HepG2 (cell line): ENCODE results near the gene ZPR1. TPM values are rescaled to one million over a fixed set of nuclear protein-coding genes. Genes with fewer than 3 reads are reported as not detected.

Experiments used
- AHR ChIP-seq: IDR thresholded peaks from 2 replicates; pipeline ENCODE4 v1.6.1; 2018; ENCODE audit warnings: missing genetic modification reagents, missing compliant biosample characterization
- CHD2 ChIP-seq: IDR thresholded peaks from 2 replicates; pipeline ENCODE4 v1.6.1; 2011; ENCODE audit warnings: low read depth, low read length, improper control_type of control experiment
- HMG20B ChIP-seq: conservative IDR thresholded peaks from 2 replicates; pipeline ENCODE4 v1.6.1; 2016; ENCODE audit warnings: missing genetic modification reagents, missing compliant biosample characterization
- KDM3A ChIP-seq: IDR thresholded peaks from 2 replicates; pipeline ENCODE4 v1.6.1; 2018; ENCODE audit warnings: low read depth, missing compliant biosample characterization
- MXI1 ChIP-seq: IDR thresholded peaks from 3 replicates; pipeline ENCODE4 v1.6.1; 2012; ENCODE audit warnings: low read depth, low read length, inconsistent platforms, borderline replicate concordance
- RFX1 ChIP-seq: fragments of 450-650 bp; IDR thresholded peaks from 2 replicates; pipeline ENCODE4 v1.6.1; 2017
- SNAPC5 ChIP-seq: sonication (generic); formaldehyde crosslinking; IDR thresholded peaks from 2 replicates; pipeline ENCODE4 v1.8.1; 2023; ENCODE audit warnings: mild to moderate bottlenecking, missing genetic modification reagents, borderline replicate concordance
- TCF12 ChIP-seq, 2 experiments: fragments of 450-650 bp in 1 of 2; sonication (generic) in 1 of 2; formaldehyde crosslinking in 1 of 2; IDR thresholded peaks; 2 replicates each; pipeline versions ENCODE4 v1.6.1 to v1.8.0; 2017 to 2022; ENCODE audit warnings: antibody characterized with exemption in 1 of 2, mild to moderate bottlenecking in 1 of 2, missing genetic modification reagents in 1 of 2, moderate library complexity in 1 of 2
- YY1 ChIP-seq: IDR thresholded peaks from 2 replicates; pipeline ENCODE4 v1.6.1; 2011; ENCODE audit warnings: low read length, low read depth, moderate library complexity, mild to moderate bottlenecking; ENCODE audit not compliant: insufficient read depth, insufficient replicate concordance
- ZBTB7A ChIP-seq: sonication (generic); formaldehyde crosslinking; IDR thresholded peaks from 2 replicates; pipeline ENCODE4 v1.8.0; 2022; ENCODE audit warnings: mild to moderate bottlenecking, missing genetic modification reagents
- ZNF18 ChIP-seq: sonication (generic); formaldehyde crosslinking; IDR thresholded peaks from 2 replicates; pipeline ENCODE4 v1.8.0; 2022; ENCODE audit warnings: mild to moderate bottlenecking, missing genetic modification reagents; ENCODE audit not compliant: insufficient replicate concordance
- ZNF512 ChIP-seq: sonication (generic); formaldehyde crosslinking; IDR thresholded peaks from 2 replicates; pipeline ENCODE4 v1.4.0; 2020; ENCODE audit warnings: mild to moderate bottlenecking, missing genetic modification reagents
- ZNF619 ChIP-seq: sonication (generic); formaldehyde crosslinking; IDR thresholded peaks from 2 replicates; pipeline ENCODE4 v1.4.0; 2020; ENCODE audit warnings: mild to moderate bottlenecking, missing genetic modification reagents
- ZNF768 ChIP-seq: sonication (generic); formaldehyde crosslinking; IDR thresholded peaks from 2 replicates; pipeline ENCODE4 v1.4.0; 2020; ENCODE audit warnings: missing genetic modification reagents
- polyA plus RNA-seq, 8 experiments: library from polyadenylated mRNA; depleted of rRNA in 3 of 8; stranded (reverse) in 7 of 8; unstranded in 1 of 8; fragments of >200 nt; fragmentation: Illumina TruSeq in 4 of 8; extraction: Trizol in 4 of 8; gene quantifications; 2 replicates each; pipeline versions ENCODE4 v1.2.1 to v1.2.3, GENCODE V29; 2011 to 2016; ENCODE audit warnings: low read depth in 4 of 8, missing spikeins in 1 of 8, mixed read lengths in 1 of 8; ENCODE audit not compliant: insufficient read depth in 1 of 8
- total RNA-seq, 5 experiments: library from RNA; depleted of rRNA; stranded (reverse); fragments of >200 nt; fragmentation: Illumina TruSeq; extraction: Trizol; gene quantifications; 2 replicates each; pipeline ENCODE4 v1.2.3, GENCODE V29; 2016; ENCODE audit warnings: low read depth in 1 of 5
- TF ChIP-seq, protein P1 (sequence below): IDR thresholded peaks from 2 replicates; pipeline ENCODE4 v1.6.1; 2016
- TF ChIP-seq, protein P2 (sequence below): sonication (generic); formaldehyde crosslinking; IDR thresholded peaks from 2 replicates; pipeline ENCODE4 v1.5.1; 2020; ENCODE audit warnings: mild to moderate bottlenecking, missing genetic modification reagents, moderate library complexity
- TF ChIP-seq, protein P3 (sequence below): IDR thresholded peaks from 2 replicates; pipeline ENCODE4 v1.6.1; 2012; ENCODE audit warnings: low read length, improper control_type of control experiment

ZPR1 gene
- total and polyA plus RNA-seq, 2 of the 13 experiments (the other 11 are each of a cell fraction or from before 2014, with no cell fraction given) = 40.0 to 79.3 TPM

GRCh38 chr11:116807601-116808261 is 19.9 kb upstream of the ZPR1 start (continued):
- TF ChIP-seq AHR (CRISPR knock-in tag) (no peak), YY1 (no peak), TCF12 (IDR thresholded peaks at IDR 0.05) (no peak), TCF12 (CRISPR knock-in tag; IDR thresholded peaks at IDR 0.05) (no peak), ZNF18 (CRISPR knock-in tag) (peak; percentile 0), CHD2 (no peak), ZNF512 (CRISPR knock-in tag) (no peak), ZBTB7A (0 out of 2 replicates have a peak, but pooled peaks have one; percentile 30), RFX1 (no peak), ZNF768 (no peak), MXI1 (no peak), HMG20B (CRISPR knock-in tag) (no peak), SNAPC5 (CRISPR knock-in tag) (no peak), KDM3A (no peak), ZNF619 (CRISPR knock-in tag) (no peak)
- TF ChIP-seq, protein P1, sequence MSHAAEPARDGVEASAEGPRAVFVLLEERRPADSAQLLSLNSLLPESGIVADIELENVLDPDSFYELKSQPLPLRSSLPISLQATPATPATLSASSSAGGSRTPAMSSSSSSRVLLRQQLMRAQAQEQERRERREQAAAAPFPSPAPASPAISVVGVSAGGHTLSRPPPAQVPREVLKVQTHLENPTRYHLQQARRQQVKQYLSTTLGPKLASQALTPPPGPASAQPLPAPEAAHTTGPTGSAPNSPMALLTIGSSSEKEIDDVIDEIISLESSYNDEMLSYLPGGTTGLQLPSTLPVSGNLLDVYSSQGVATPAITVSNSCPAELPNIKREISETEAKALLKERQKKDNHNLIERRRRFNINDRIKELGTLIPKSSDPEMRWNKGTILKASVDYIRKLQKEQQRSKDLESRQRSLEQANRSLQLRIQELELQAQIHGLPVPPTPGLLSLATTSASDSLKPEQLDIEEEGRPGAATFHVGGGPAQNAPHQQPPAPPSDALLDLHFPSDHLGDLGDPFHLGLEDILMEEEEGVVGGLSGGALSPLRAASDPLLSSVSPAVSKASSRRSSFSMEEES (CRISPR knock-in tag) = no peak
- TF ChIP-seq, protein P2, sequence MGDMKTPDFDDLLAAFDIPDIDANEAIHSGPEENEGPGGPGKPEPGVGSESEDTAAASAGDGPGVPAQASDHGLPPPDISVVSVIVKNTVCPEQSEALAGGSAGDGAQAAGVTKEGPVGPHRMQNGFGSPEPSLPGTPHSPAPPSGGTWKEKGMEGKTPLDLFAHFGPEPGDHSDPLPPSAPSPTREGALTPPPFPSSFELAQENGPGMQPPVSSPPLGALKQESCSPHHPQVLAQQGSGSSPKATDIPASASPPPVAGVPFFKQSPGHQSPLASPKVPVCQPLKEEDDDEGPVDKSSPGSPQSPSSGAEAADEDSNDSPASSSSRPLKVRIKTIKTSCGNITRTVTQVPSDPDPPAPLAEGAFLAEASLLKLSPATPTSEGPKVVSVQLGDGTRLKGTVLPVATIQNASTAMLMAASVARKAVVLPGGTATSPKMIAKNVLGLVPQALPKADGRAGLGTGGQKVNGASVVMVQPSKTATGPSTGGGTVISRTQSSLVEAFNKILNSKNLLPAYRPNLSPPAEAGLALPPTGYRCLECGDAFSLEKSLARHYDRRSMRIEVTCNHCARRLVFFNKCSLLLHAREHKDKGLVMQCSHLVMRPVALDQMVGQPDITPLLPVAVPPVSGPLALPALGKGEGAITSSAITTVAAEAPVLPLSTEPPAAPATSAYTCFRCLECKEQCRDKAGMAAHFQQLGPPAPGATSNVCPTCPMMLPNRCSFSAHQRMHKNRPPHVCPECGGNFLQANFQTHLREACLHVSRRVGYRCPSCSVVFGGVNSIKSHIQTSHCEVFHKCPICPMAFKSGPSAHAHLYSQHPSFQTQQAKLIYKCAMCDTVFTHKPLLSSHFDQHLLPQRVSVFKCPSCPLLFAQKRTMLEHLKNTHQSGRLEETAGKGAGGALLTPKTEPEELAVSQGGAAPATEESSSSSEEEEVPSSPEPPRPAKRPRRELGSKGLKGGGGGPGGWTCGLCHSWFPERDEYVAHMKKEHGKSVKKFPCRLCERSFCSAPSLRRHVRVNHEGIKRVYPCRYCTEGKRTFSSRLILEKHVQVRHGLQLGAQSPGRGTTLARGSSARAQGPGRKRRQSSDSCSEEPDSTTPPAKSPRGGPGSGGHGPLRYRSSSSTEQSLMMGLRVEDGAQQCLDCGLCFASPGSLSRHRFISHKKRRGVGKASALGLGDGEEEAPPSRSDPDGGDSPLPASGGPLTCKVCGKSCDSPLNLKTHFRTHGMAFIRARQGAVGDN (CRISPR knock-in tag) = no peak; the same call in 1 of the 2 replicates
- TF ChIP-seq, protein P3, sequence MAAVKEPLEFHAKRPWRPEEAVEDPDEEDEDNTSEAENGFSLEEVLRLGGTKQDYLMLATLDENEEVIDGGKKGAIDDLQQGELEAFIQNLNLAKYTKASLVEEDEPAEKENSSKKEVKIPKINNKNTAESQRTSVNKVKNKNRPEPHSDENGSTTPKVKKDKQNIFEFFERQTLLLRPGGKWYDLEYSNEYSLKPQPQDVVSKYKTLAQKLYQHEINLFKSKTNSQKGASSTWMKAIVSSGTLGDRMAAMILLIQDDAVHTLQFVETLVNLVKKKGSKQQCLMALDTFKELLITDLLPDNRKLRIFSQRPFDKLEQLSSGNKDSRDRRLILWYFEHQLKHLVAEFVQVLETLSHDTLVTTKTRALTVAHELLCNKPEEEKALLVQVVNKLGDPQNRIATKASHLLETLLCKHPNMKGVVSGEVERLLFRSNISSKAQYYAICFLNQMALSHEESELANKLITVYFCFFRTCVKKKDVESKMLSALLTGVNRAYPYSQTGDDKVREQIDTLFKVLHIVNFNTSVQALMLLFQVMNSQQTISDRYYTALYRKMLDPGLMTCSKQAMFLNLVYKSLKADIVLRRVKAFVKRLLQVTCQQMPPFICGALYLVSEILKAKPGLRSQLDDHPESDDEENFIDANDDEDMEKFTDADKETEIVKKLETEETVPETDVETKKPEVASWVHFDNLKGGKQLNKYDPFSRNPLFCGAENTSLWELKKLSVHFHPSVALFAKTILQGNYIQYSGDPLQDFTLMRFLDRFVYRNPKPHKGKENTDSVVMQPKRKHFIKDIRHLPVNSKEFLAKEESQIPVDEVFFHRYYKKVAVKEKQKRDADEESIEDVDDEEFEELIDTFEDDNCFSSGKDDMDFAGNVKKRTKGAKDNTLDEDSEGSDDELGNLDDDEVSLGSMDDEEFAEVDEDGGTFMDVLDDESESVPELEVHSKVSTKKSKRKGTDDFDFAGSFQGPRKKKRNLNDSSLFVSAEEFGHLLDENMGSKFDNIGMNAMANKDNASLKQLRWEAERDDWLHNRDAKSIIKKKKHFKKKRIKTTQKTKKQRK = no peak
